ENCODE results near the gene HMOX1. TPM values are rescaled to one million over a fixed set of nuclear protein-coding genes. Genes with fewer than 3 reads are reported as not detected.
"Not testable (repeated sequence)": the region's sequence is repeated elsewhere in the genome, so short reads cannot be mapped to it uniquely, and the experiment has no call there.

HMOX1 gene
- total RNA-seq, 3 donors from 2014 or later: 11.5 to 38.6 (median 21.3) TPM

- no peak overlapping the region for H3K4me3 ChIP-seq
- H3K36me3 ChIP-seq: no peaks in the 10 kb centered on the region
- no peak for DNase-seq (ENCODE audit: low spot score in 2 of 2)
- H3K9me3 ChIP-seq: no peaks in the 10 kb centered on the region
- no peak overlapping the region for H3K27ac ChIP-seq
- no peaks in the 10 kb centered on the region for H3K4me1 ChIP-seq
- TF ChIP-seq POLR2AphosphoS5 (IDR thresholded peaks at IDR 0.05): no peak
- TF ChIP-seq POLR2A (IDR thresholded peaks at IDR 0.05): no peak
- no peak for TF ChIP-seq CTCF (IDR thresholded peaks at IDR 0.05)
- intact Hi-C loops (cut with DNase I; ENCODE audit: low total_unique reads): no loop called here
- H3K27me3 ChIP-seq: no peaks in the 10 kb centered on the region
Measured at GRCh38 chr22:35357883-35358621, 22.8 kb upstream of the HMOX1 start.

GRCh38 chr22:35359380-35360065 lies 21.4 kb upstream of the HMOX1 start:
- Histone ChIP-seq H3K27me3 (no peaks in the 10 kb centered on the region), H3K27ac (no peak overlapping the region), H3K9me3 (no peaks in the 10 kb centered on the region), H3K4me3 (no peak overlapping the region), H3K4me1 (no peaks in the 10 kb centered on the region), H3K36me3 (no peaks in the 10 kb centered on the region)
- TF ChIP-seq POLR2AphosphoS5 (IDR thresholded peaks at IDR 0.05) (no peak), CTCF (IDR thresholded peaks at IDR 0.05) (no peak), POLR2A (IDR thresholded peaks at IDR 0.05) (no peak)
- intact Hi-C loops (cut with DNase I; ENCODE audit: low total_unique reads): no loop called here
- no peak for DNase-seq (ENCODE audit: low spot score in 2 of 2)

- H3K36me3 ChIP-seq: no peaks in the 10 kb centered on the region
- H3K27ac ChIP-seq: no peak overlapping the region
- H3K27me3 ChIP-seq: no peaks in the 10 kb centered on the region
- intact Hi-C loops (cut with DNase I; ENCODE audit: low total_unique reads): no loop called here
- no peak for DNase-seq (ENCODE audit: low spot score in 2 of 2)
- TF ChIP-seq POLR2AphosphoS5 (IDR thresholded peaks at IDR 0.05): no peak
- no peak for TF ChIP-seq POLR2A (IDR thresholded peaks at IDR 0.05)
- no peak for TF ChIP-seq CTCF (IDR thresholded peaks at IDR 0.05)
- no peaks in the 10 kb centered on the region for H3K9me3 ChIP-seq
- H3K4me3 ChIP-seq: no peak overlapping the region
- no peaks in the 10 kb centered on the region for H3K4me1 ChIP-seq
Measured at GRCh38 chr22:35361001-35361558, 19.8 kb upstream of the HMOX1 start.

GRCh38 chr22:35363566-35364086 lies 17.3 kb upstream of the HMOX1 start:
- Histone ChIP-seq H3K4me3 (no peak overlapping the region), H3K9me3 (no peaks in the 10 kb centered on the region), H3K36me3 (no peaks in the 10 kb centered on the region), H3K27ac (no peak overlapping the region), H3K4me1 (no peaks in the 10 kb centered on the region), H3K27me3 (no peaks in the 10 kb centered on the region)
- no peak for TF ChIP-seq CTCF (IDR thresholded peaks at IDR 0.05)
- no peak for TF ChIP-seq POLR2A (IDR thresholded peaks at IDR 0.05)
- no peak for TF ChIP-seq POLR2AphosphoS5 (IDR thresholded peaks at IDR 0.05)
- intact Hi-C loops (cut with DNase I; ENCODE audit: low total_unique reads): no loop called here
- no peak for DNase-seq (ENCODE audit: low spot score in 2 of 2)

- H3K4me3 ChIP-seq; H3K9me3 ChIP-seq; H3K27me3 ChIP-seq; DNase-seq (ENCODE audit: low spot score in 2 of 2); H3K27ac ChIP-seq; intact Hi-C loops (cut with DNase I; ENCODE audit: low total_unique reads); H3K4me1 ChIP-seq; H3K36me3 ChIP-seq: not testable (repeated sequence)
Measured at GRCh38 chr22:35364230-35364629, 16.7 kb upstream of the HMOX1 start.

Measured in breast epithelium (tissue), 4 donors.